GM10847 (cell line): ENCODE results near the gene ATF4.

Experiments
- POLR2A ChIP-seq: IDR thresholded peaks from 2 replicates; pipeline ENCODE4 v1.6.1; 2011; ENCODE audit not compliant: insufficient read length; ENCODE audit errors: extremely low read depth

The ATF4 gene

GRCh38 chr22:39520226-39521105 is at the start of gene ATF4:
Gene ATF4, plus strand, starts transcription at chr22:39520562. Its CDS starts 884 bp downstream, at chr22:39521446.
- peak; percentile 98 for TF ChIP-seq POLR2A

DNA sequence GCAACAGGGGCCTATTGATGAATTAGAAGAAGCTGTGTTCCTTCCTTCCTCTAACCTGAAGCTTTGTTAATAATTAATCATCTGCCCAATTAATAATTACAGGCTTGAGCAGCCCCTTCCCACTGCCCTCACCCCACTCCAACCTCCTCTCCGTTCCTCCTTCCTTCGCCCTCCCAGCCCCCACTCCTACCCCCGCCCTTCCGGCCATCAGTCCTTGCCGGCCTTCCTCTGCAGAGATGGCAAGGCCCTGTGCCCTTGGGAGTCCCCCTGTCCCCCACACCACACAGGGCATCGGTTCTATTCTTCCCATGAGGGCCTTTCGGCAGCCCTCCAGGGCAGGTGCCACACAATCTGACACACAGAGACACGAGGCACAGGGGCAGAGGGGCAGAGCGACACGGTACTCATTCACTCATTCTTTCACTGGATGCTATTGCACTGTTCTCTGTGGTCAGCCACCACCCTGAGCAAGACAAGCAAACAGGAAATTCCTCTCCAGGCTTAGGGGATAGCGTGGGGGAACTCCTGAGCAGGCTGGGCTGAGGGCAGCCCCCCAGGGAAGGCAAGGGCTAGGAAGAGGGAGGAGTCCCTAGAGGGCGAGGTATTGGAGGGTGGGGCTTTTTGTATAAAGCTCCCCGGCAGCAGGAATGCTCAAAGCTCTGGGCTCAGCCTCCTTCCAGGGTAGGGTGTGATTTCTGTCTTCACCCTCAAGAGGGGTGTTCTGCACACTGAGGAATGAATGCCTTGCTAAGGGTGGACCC is 48.8 kb upstream of the ATF4 start:
- no peak for TF ChIP-seq POLR2A

- TF ChIP-seq POLR2A: no peak
Measured at GRCh38 chr22:39472570-39473556, 47.5 kb upstream of the ATF4 start.

DNA sequence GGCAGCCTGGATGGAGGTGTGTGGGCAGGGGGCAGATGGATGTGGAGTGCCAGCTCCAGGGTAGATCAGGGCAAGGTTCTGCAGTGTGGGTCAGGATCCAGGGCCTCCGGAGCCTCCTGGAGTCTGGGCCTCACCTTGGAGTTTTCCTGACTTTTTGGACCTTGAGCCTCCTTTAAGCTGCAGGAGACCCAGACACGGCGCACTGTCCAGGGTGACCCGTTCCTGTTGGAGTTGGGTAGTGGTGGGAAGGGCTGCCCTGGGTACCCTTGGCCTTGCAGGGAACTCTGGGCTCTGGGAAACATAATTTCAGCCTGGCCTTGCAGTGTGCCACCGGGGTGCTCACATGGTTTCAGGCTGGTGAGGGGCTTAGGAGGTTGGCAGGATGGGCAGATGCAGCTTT is 46.5 kb upstream of the ATF4 start:
- no peak for TF ChIP-seq POLR2A

DNA sequence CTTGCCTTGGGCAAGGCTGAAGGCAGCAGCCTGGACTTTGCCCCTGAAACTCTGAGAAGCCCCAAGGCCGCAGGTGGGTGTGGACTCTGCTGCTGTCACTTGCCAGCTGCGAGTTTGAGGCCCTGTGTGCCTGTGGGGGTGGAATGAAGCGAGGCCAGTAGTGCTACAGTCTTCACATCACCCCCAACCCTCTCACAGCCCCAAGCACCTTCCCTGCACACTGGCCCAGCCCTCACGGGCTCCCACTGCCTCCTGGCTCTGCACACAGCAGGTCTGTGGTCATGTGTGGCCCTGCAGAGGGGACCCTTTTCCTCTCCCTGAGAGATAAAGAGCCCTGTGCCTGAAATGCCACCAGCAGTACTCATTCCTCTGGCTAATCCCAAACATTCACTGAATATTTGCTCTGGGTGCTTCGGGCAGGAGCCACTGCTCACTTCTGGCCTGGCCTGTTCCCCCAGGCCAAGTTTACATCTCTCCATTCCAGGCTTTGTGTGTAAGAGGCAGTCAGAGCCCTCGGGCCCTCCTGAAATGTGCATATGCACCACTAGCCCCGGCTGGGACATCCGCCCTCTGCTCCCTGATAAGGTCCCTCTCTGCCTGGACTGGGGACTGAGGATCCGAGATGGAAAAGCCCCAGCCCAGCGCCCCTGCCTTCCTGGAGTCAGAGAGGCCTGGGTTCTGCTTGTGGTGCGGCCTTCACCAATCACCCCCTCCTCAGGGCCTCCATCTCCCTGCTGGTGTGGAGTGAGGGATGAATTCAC is 45.8 kb upstream of the ATF4 start:
- no peak for TF ChIP-seq POLR2A

- TF ChIP-seq POLR2A: no peak
Measured at GRCh38 chr22:39475337-39475736, 45.0 kb upstream of the ATF4 start.

GRCh38 chr22:39475902-39476301 is 44.5 kb upstream of the ATF4 start:
- TF ChIP-seq POLR2A: no peak

DNA sequence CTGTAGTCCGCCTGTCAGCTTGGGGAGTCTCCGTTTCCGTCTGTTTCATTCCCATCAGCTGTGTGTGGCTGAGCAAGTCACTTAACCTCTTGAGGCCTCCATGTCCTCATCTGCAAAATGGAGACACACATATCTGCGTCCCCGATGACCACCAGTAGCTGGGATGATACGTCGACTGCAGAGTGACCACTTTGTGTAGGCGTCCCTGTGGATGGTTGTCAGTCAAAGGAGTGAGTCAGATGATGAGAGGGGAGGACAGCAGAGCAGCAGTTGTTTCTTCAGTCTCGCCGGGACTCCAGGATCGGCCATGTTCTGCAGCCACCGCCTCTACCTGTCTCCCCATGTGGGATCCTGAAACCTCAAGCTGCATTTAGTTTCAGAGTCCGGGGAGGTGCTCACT is 43.7 kb upstream of the ATF4 start:
- no peak for TF ChIP-seq POLR2A

DNA sequence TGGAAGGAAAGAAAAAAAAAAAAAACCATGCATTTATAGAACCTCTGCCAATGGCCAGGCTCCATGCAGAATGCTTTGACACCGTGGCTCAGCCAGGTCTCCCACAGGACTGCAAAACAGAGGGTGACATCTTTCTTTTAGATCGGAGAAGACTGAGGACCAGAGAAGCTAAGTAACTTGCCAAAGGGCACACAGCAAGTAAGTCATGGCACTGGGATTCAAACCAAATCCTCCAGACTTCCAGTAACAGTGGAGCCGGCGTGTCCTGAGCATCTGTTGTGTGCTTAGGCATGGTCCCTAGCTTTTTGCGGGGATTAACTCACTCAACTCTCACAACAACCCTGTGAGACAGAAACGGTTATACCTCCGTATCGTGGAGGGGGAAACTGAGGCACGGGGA is 42.8 kb upstream of the ATF4 start:
- TF ChIP-seq POLR2A: no peak

DNA sequence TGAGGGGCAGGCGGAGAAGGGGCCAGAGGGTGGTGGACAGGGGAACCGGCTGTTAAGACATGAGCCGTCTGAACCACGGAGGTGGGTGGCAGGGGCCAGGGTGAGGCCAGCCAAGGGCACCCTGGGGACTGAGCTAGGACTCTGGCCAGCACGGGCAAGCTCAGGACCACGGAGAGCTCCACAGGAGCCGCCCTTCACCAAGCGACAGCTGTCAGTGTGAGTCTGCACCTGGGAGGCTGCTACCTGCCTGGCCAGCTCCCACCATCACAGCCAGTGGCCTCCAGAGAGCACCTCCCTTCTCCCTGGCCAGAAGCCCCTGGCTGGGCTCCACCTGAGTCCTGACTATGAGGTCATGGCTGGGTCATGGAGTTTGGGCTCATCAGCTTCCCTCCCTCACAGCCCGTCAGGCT is 41.9 kb upstream of the ATF4 start:
- no peak for TF ChIP-seq POLR2A

DNA sequence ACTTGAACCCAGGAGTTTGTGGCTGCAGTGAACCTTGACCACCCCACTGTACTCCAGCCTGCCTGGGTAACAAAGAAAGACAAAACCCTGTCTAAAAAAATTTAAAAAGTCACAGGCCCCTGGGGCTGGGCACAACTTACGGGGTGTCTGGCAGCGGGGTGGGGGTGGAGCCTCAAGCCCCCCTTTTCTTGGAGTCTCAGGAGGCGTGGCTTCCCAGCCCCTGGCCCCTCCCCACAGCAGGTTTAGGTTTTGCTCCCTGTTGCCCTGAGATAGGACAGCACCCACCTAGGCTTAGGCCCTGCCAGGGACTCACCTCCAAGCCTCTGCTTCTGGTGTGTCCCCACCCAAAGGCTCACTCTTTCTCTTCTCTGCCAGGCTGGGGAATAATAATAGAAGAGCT is 41.1 kb upstream of the ATF4 start:
- TF ChIP-seq POLR2A: no peak

GRCh38 chr22:39480557-39480956 is 39.8 kb upstream of the ATF4 start:
- TF ChIP-seq POLR2A: no peak

GRCh38 chr22:39481054-39481453 is 39.3 kb upstream of the ATF4 start:
- no peak for TF ChIP-seq POLR2A

GRCh38 chr22:39481595-39481994 is 38.8 kb upstream of the ATF4 start:
- no peak for TF ChIP-seq POLR2A

DNA sequence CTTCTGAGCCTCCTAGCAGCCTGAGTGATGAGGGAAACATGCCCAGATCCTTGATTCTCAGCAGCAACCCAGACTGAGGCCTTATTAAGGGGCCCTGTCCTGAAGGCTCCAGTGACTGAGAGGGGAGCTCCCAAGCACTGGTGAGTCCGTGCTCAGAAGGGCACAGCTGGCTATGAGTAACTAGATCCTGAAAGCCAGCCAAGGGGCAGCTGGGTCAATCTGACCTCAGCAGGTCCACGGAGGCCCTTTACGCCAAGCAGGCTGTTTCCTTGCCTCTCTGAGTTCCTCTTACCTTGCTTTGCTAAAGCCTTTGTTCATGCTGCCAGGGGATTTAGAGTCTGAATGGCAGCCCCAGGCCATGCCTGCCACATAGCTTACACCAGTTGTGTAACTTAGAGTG is 37.6 kb upstream of the ATF4 start:
- TF ChIP-seq POLR2A: no peak
